DMS79 treated with DMSO at 0.1 percent for 48 hours (cell line): ENCODE results near the gene CES2.
A peak's percentile ranks its signal among the peaks of the same experiment; 100 is the strongest.
"Not testable (repeated sequence)": the region's sequence is repeated elsewhere in the genome, so short reads cannot be mapped to it uniquely, and the experiment has no call there.

Source experiments
- DNase-seq: peaks from one replicate; lab custom pipeline; 2025; lab: John Stamatoyannopoulos, UW

CES2 gene

DNA sequence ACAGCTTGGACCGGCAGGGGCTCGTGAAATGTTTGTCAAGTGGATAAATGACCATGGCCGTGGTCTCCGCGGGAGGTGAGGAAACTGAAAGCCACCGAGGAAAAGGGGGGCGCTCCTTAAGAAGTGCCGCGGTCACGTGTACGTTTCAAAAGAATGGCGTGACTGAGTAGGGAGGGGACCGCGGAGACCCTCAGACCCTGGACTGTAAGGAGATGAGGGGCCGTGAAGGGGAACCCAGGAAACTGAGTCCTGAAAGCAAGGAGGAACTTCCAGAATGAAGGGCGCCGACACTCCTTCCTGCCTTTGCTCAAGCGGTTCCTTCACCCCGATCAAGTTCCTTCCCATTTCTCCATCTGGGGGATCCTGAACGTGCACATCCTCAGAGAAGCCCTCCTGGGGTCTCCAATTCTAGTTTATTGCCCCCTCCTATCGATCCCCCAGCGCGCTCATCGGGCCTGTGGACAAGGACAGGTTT lies 440 bp upstream of the CES2 start:
- not testable (repeated sequence) for DNase-seq

DNA sequence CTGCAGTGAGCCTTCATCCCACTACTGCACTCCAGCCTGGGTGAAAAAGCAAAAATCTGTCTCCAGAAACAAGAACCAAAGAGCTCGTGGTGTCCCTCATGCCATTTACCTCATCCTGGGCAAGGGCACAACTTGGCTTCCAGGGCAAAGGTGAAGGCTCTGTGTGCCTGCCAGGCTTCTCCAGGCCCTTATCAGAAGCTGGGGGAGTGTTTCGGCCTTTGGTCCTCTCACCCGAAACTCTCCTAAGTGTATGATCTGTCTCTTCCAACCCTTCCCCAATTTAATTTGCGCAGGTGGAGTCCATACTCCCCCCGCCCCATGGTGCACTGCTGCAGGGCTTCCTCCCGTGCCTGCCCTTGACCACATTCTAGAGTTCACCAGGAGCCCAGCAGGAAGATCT lies 1.1 kb downstream of the CES2 start:
- no peak for DNase-seq

DNA sequence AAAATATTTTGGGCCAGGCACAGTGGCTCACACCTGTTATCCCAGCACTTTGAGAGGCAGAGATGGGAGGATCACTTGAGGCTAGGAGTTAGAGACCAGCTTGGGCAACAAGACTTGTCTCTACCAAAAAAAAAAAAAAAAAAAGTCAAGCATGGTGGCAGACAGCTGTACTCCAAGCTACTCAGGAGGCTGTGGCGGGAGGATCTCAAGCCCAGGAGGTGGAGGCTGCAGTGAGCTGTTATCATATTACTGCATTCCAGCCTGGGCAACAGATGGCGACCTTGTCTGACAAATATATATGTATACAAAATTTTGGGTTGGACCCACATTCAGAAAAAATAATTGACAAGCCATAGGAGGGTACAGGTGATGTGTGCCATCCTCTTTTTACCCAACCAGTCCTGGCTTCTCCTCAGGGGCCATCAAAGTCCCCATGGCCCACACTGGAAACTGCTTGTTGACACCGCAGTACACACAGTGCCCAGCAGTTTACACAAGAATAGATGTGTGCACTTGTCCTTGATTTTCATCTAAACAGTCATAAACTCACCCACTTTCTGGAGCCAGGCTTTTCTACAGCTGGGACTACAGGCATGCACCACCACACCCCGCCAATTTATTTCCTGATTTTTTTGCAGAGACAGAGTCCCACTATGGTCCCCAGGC lies 1.7 kb downstream of the CES2 start:
- no peak for DNase-seq

DNA sequence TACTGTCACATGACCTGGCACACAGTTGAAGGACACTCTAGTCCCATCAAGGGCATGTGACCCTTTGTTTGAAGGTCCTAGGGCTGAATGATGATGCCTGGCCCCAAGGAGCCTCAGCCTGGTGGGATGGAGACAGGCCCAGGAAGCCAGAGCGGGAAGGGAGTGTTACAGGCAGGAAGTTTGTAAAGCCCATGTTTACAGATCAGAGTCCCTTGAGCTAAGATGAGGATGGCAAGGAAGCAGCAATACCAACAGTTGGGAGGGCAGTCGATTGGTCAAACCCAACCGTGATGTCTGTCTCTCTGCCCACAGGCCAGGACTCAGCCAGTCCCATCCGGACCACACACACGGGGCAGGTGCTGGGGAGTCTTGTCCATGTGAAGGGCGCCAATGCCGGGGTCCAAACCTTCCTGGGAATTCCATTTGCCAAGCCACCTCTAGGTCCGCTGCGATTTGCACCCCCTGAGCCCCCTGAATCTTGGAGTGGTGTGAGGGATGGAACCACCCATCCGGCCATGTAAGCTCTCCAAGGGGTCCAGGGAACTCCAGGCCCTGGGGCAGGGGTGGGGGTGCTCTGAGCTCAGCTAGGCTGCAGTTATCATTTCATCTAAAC lies 2.5 kb downstream of the CES2 start:
- DNase-seq, result no peak

DNA sequence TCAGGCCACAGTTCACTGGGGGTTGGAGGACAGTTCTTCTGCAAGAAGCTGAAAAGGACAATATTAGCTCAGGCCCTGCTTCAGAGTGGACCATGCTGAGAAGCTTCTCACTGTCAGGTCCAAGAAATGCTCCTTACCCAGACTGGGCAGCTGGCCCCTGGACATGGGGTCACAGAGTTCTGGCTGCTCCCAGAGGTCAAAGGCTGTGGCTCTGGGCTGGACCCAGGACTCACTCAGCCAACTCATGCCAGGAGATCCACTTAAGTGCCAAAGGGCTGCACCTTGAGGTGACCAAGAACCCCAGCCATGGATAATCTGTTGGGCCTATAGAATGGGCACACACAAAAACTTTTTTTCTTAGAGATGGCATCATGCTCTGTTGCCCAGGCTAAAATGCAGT lies 4.0 kb downstream of the CES2 start:
- DNase-seq, result no peak

DNA sequence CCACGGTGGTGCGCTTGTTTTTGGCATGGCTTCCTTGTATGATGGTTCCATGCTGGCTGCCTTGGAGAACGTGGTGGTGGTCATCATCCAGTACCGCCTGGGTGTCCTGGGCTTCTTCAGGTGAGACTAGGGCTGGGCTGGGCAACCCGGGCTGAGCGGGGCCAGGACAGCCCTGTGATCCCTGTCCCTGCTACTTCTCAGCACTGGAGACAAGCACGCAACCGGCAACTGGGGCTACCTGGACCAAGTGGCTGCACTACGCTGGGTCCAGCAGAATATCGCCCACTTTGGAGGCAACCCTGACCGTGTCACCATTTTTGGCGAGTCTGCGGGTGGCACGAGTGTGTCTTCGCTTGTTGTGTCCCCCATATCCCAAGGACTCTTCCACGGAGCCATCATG lies 4.9 kb downstream of the CES2 start:
- no peak for DNase-seq

DNA sequence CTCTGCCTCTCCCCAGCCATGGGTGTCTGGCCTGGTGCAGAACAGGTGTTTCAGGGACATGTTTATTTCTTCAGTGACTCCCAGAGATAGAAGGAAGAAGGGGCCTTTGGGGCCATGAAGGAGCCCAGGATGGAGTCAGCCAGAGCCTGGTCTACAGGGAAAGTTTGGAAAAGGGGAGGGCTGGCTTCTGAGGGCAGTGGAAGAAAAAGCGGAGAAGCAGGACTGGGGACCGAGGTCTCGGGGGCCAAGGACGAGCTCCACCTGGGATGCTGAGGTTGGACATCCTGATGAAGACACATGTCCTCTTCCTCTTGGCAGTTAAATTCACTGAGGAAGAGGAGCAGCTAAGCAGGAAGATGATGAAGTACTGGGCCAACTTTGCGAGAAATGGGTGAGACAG lies 7.7 kb downstream of the CES2 start:
- DNase-seq, result no peak

DNA sequence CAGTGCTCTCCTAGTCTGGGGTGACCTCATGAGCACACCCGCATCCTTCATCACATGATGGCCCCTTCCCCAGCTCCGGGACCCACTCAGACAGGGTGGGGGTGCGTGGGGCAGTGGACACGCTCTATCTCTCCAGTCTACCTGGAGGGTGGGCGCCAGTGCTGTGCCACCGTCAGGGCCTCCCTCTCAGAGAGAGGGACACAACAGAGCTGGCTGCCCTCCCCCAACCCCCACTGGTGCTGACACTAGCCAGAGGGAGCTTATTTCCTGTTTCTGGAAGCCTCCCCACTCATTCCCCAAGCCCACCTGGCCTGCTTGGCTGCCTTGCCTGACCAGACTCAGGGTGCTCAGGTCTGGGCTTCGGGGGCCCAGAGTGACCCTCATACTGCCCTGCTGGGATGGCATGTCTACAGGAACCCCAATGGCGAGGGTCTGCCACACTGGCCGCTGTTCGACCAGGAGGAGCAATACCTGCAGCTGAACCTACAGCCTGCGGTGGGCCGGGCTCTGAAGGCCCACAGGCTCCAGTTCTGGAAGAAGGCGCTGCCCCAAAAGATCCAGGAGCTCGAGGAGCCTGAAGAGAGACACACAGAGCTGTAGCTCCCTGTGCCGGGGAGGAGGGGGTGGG lies 8.2 kb downstream of the CES2 start:
- no peak for DNase-seq

DNA sequence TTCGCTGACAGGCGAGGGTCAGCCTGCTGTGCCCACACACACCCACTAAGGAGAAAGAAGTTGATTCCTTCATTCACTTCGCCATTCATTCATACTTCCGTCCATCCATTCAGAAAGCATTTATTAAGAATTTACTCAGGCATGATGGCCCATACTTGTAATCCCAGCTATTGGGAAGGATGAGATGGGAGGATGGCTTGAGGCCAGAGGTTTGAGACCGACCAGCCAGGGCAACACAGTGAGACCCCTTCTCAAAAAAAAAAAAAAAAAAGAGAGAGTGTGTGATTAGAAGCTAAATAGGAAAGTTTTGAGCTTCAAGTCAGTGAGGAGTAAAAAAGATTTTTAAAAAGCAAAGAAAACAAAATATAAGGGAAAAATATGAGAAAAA lies 8.7 kb downstream of the CES2 start:
- DNase-seq, result no peak

DNA sequence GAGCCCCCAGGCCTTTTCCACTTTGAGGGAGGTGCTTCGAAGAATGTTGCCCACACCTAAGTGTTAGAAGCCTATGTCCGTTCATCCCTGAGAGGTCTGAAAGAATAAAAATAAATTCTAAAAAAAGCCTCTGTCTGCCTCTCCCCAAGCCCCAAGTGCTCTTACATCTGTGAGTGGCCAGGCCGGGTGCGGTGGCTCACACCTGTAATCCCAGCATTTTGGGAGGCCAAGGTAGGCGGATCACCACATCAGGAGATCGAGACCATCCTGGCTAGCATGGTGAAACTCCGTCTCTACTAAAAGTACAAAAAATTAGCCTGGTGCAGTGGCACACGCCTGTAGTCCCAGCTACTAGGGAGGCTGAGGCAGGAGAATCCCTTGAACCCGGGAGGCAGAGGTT lies 9.7 kb downstream of the CES2 start:
- not testable (repeated sequence) for DNase-seq

DNA sequence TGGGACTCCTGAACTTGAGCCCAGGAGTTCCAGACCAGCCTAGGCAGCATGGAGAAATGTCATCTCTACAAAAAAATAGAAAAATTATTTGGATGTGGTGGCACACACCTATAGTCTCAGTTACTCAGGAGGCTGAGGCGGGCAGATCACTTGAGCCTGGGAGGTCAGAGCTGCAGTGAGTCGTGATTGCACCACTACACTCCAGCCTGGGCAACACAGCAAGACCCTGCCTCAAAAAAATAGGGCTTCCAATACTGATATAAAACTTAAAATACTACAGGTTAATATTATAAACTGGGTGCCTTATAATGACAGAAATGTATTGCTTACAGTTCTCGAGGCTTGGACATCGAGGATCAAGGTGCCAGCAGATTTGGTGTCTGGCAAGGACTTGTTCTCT lies 10.6 kb downstream of the CES2 start:
- DNase-seq, result no peak

DNA sequence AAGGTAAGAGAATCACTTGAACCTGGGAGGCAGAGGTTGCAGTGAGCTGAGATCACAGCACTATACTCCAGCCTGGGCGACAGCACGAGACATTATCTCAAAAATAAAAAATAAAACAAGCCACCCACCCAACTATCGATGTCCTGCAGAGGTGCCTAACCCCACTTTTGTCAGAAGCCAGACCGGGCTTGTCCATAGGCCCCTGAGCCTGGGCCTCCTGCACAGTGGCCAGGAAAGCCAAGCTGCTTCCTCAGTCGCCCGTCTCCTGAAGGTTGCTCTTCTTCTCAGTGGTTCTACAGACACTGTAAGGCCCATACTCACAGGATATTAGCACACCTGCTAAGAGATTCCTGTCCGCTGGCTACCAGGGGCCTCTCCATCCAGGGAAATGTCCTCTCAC lies 11.2 kb downstream of the CES2 start:
- no peak for DNase-seq

DNA sequence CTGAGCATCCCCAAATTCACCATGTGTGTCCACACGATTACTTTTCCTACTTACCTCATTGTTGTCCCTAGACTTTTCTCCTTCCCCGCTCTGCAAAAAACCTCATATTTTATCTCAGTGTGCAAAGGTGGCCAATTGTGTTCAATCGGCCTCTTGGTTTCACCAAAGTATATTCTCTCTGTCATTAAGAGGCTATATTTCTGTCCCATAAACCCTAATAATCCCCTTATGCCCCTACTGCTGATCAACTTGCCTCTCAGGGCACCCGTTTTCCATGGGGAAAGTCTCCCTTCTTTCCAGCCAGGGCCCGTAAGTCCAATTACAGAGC lies 11.6 kb downstream of the CES2 start:
- no peak for DNase-seq

DNA sequence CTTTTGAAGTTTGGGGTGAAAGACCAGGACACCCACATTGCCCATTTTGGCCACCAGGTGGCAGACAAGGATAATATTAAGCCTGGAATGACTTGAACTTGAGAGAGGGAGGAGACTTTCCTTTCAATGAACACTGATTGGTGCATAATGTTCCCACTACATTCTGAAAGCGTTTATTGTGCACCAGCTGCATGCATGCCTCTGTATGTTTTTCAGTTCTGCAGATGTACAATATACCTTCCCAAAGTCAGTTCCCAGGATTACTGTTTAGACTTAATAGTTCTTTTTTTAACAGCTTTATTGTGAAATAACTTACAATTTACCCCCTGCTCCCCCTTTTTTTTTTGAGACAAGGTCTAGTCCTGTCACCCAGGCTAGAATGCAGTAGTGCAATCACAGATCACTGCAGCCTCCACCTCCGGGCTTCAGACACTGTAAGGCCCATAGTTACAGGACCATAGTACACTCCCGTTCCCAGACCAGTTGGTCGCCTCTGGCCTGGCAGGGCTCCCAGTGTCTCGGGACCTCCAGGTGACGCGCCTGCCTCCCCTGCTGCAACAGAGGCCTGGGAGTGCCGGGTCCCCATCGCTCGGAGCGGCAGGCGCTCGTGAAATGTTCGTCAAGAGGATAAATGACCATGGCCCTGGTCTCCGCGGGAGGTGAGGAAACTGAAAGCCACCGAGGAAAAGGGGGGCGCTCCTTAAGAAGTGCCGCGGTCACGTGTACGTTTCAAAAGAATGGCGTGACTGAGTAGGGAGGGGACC lies 12.2 kb downstream of the CES2 start:
- peak; percentile 52 for DNase-seq

DNA sequence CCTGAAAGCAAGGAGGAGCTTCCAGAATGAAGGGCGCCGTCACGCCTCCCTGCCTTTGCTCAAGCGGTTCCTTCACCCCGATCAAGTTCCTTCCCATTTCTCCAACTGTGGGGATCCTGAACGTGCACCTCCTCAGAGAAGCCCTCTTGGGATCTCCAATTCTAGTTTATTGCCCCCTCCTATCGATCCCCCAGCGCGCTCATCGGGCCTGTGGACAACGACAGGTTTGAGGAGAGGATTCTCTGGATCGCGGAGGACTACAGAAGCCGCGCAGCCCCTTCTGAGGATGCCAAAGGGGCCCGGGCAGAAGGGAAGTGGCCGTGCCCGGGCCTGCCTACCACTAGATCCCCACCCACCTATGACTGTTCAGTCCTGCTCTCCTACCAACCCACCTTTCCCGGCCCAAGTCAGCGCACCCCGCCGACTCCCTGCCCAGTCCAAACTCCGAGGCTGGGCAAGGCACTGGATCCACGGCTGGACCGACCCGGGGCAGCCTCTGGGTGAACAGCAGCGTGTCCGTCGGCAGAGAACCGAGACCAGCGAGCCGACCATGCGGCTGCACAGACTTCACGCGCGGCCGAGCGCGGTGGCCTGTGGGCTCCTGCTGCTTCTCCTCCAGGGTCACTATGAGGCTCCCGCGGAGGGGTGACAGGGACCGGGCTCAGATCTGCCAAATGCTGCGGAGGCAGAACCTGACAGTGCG lies 13.0 kb downstream of the CES2 start:
- DNase-seq, result no peak

DNA sequence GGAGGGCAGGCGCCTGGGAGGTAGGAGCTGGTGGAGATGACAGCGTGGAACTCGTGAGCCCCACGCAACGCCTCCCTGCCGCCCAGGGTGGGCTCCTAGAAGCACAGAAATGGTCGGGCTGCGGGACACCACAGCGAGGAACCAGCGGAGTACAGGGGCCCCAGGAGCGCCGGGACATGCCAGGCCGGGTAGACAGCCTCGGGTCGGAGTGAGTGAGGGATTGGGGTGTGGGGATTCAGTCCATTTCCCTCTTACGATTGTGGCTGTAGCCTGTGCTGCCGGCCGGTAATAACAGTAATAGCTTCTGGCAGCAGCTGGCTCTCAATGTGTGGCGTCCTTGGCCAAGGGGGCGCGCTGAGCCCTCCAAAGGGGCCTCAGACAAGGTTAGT lies 13.5 kb downstream of the CES2 start:
- DNase-seq, result no peak

DNA sequence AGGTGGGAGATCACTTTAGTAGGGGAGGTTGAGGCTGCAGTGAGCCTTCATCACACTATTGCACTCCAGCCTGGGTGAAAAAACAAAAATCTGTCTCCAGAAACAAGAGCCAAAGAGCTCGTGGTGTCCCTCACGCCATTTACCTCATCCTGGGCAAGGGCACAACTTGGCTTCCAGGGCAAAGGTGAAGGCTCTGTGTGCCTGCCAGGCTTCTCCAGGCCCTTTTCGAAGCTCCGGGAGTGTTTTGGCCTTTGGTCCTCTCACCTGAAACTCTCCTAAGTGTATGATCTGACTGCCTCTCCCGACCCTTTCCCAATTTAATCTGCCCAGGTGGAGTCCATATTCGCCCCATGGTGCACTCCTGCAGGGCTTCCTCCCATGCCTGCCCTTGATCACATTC lies 14.2 kb downstream of the CES2 start:
- DNase-seq, result no peak

DNA sequence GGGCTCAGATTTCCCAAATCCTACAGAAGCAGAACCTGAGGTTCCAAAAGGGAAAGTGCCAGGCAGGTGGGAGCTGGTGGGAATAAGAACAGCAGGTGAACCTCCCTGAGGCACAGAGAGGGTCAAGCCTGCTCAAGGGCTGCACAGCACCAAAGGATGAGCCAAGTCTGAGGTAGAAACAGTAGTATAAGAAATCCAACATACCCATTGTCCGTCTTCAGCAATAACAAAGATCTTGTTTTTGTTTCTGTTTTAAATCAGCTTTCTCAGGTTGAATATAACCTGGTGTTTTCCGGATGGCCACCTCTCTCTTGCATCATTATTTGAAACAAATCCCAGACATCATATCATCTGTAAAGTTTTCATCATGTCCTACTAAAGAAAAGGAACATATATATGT lies 15.1 kb downstream of the CES2 start:
- no peak for DNase-seq

DNA sequence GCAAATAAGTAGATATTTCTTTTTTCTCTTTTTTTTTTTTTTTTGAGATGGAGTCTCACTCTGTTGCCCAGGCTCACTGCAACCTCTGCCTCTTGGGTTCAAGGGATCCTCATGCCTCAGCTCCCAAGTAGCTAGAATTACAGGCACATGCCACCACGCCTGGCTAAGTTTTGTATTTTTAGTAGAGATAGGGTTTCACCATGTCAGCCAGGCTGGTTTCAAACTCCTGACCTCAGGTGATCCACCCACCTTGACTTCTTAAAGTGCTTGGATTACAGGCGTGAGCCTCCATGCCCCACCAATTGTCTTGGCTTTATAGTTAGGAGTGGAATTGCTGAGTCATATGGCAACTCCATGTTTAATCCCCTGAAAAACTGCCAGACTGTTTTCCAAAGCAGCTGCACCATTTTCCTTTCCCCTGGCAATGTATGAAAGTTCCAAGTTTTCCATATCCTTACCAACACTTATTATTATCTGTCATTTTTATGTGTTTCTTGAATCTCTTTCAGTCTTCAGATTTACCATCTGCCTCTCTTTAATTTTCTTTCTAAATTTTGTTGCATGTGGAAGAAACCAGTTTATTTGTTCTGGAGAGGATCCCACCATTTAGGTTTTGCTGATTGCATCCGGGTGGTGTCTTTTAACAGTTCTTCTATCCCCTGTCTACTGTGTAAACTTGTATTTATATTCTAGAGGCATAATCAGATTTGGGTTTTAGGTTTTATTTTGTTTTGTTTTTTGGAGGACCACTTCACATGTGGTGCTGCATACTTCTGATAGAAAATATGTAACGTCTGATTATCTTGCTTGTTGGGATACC lies 15.9 kb downstream of the CES2 start:
- DNase-seq, result no peak

DNA sequence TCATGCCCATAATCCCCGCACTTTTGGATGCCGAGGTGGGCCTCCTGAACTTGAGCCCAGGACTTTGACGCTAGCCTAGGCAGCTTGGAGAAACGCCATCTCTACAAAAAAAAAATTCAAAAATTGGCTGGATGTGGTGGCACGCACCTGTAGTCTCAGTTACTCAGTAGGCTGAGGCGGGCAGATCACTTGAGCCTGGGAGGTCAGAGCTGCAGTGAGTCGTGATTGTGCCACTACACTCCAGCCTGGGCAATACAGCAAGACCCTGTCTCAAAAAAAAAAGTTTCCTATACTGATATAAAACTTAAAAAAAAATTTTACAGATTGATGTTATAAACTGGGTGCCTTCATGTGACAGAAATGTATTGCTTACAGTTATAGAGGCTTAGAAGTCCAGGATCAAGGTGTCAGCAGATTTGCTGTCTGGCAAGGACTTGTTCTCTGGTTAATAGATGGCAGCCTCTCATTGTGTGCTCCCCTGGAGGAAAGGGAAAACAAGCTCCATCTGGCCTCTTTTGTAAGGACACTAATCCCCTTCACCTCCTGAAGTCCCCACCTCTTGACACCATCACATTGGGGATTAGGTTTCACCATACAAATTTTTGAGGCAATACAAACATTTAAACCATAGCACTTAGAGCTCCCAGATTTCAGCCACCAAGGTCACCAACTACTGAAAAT lies 17.3 kb downstream of the CES2 start:
- no peak for DNase-seq
